Erythroblast (primary cell): Measurements from ENCODE around the gene ETV1.

ENCODE experiments used
- GATA1 ChIP-seq: IDR thresholded peaks from 2 replicates; pipeline ENCODE4 v1.6.1; 2011; ENCODE audit warnings: low read depth, mild to moderate bottlenecking, control low read depth, low read length, moderate library complexity
- POLR2A ChIP-seq: IDR thresholded peaks from 2 replicates; pipeline ENCODE4 v1.6.1; 2011; ENCODE audit warnings: mild to moderate bottlenecking, low read length

DNA sequence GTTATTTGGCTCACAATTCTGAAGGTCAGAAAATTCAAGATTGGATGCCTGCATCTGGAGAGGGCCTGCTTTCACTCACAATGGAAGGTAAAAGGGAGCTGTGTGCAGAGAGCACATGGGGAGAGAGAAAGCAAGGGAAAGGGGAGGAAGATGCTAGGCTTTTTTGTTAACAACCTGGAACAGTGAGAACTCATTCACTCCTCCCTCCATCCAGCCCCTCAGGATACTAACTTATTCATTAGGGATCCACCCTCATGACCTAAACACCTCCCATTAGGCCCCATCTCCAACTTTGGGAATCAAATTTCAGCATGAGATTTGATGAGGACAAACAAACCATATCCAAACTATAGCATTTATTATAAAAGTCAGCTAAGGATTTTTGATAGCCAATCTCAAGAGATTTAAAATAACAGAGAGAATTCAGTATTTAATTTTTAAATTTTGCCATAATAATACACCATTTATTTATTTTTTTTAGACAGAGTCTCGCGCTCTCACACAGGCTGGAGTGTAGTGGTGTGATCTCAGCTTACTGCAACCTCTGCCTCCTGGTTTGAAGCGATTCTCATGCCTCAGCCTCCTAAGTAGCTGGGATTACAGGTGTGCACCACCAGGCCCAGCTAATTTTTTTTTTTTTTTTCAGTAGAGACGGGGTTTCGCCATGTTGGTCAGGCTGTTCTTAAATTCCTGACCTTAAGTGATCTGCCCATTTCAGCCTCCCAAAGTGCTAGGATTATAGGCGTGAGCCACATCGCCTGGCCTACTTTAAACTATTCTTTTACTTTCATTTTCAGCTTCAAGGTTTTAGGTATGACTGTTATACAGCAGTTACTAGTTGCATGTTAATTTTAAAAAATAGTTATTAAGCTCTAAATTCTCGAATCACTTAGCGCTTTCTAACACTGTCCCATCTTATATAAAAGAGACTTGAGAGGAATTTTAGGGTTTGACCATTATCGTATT, 20.3 kb upstream of the ETV1 start:
- TF ChIP-seq GATA1 (no peak), POLR2A (no peak)
